RCC 7860 (cell line): ENCODE data around the gene IDNK.

Experiments
- DNase-seq: peaks from one replicate; pipeline ENCODE4 v3.0.0-alpha.2; 2015; ENCODE audit warnings: low spot score
- FAIRE-seq: peaks from 2 replicates; lab custom pipeline; 2012; peaks lifted over from hg19 to GRCh38; lab: Jason Lieb, UNC

The IDNK gene

DNA sequence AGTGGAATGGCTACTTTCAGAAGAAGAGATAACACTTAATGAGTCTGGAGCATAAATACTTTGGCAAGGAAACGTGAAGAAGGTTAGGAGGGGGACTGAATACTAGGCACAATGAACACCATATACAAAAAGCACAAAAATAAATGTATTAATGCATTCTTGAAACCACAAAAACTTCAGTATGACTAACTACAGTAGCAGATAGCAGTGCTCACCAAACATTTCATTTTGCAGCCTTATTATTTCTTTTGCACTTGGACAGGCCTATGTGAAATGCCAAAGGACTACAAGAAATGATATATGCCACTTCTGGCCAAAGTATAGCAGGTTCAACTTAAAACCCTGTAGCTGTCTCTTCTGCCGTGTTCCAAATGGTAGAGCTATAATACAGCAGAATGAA is 58.5 kb downstream of the IDNK start:
- DNase-seq (no peak), FAIRE-seq (no peak)

DNA sequence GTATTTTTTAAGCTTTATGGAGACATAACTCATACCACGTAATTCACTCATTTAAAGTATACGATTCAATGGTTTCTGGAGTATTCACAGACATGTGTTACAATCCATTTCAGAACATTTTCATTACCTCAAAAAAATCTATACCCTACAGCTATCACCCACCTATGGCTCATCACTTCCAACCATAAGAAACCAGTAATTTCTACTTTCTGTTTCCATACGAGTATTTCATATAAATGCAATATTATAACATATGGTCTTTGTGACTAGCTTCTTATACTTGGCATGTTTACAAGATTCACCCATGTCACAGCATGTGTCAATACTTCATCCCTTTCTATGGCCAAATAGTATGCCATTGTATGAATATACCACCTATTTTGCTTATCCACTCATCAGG is 66.0 kb downstream of the IDNK start:
- DNase-seq, result no peak
- FAIRE-seq, result no peak

- no peak for FAIRE-seq
These were observed 68.5 kb downstream of the IDNK start for GRCh38 chr9:83691492-83691891.

More at GRCh38 chr9:83691492-83691891, 68.5 kb downstream of the IDNK start:
- no peak for DNase-seq
